GM08714 (cell line): ENCODE results near the gene DOCK1.

Source experiments
- H3K4me3 ChIP-seq: fragments of 200-500 bp; sonication (Bioruptor generic); 2 replicates; pipeline ENCODE4 v1.5.1; 2014; ENCODE audit warnings: mild to moderate bottlenecking, low read length, inconsistent platforms
- ZNF274 ChIP-seq: IDR thresholded peaks from 2 replicates; pipeline ENCODE4 v1.6.1; 2012; ENCODE audit warnings: mild to moderate bottlenecking, low read depth, low read length

DOCK1 gene

GRCh38 chr10:127415116-127415515, 509.9 kb downstream of the DOCK1 start:
- no peak for TF ChIP-seq ZNF274
- no peak overlapping the region for H3K4me3 ChIP-seq

GRCh38 chr10:127415901-127416581, 510.8 kb downstream of the DOCK1 start:
- TF ChIP-seq ZNF274, result no peak

GRCh38 chr10:127417031-127417430, 511.8 kb downstream of the DOCK1 start:
- no peak overlapping the region for H3K4me3 ChIP-seq
- no peak for TF ChIP-seq ZNF274

More at GRCh38 chr10:127415901-127416581, 510.8 kb downstream of the DOCK1 start:
- H3K4me3 ChIP-seq, result no peak overlapping the region

DNA sequence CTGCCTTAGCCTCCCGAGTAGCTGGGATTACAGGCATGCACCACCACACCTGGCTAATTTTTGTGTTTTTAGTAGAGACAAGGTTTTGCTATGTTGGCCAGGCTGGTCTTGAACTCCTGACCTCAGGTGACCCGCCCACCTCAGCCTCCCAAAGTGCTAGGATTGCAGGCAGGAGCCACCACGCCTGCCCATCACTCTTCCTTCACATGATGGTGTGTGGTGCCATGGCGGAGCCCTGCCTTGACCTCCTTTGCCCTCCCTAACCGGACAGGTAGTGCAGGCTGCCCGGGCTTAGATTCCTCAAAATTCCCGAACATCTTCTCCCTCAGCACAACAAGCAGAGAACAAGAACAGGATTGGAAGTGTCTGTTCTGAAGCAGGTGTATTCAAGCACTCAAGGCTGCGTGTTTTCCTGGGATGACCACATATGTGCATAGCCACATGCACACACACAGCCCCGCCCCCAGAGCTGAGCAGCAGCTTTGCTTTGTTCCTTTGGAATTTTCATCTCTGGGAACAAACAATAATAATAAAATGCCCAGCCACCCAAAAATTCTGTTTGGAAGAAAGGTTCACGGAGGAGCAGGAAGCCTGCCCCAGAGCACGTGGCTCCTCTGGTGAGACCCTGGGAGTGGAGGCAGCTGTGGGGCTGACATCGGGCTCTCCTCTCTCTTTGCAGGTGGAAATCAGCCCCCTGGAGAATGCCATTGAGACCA, 512.6 kb downstream of the DOCK1 start:
- H3K4me3 ChIP-seq, result no peak overlapping the region
- TF ChIP-seq ZNF274, result no peak

DNA sequence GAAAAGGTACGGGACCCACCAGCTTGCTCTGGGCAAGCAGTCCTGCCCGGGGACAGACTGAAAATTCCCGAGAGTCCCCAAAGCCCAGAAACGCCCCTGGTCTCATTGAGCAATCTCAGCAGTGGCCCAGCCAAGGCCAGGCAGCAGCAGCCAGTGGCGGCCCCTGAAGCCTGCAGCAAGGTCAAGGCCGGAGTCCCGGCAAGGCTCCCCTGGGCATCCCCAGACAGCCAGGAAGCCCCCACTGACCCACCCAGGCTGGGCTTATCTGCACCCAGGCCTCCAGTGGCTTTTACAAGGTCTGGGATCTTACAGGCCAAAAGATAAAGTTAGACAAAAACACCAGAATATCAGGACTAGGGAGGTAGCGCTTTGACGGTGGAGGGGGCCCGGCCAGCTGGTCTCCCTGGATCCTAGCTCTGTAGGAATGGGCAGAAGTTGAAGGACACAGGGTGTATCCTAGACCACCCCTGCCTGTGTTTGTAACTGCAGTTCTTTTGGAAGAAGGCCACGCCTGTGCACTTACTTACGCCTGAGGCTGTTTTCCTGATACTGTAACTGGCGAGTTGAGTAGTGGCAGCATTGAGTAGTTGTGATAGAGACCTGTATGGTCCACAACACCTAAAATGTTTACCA, 513.4 kb downstream of the DOCK1 start:
- no peak overlapping the region for H3K4me3 ChIP-seq
- no peak for TF ChIP-seq ZNF274

DNA sequence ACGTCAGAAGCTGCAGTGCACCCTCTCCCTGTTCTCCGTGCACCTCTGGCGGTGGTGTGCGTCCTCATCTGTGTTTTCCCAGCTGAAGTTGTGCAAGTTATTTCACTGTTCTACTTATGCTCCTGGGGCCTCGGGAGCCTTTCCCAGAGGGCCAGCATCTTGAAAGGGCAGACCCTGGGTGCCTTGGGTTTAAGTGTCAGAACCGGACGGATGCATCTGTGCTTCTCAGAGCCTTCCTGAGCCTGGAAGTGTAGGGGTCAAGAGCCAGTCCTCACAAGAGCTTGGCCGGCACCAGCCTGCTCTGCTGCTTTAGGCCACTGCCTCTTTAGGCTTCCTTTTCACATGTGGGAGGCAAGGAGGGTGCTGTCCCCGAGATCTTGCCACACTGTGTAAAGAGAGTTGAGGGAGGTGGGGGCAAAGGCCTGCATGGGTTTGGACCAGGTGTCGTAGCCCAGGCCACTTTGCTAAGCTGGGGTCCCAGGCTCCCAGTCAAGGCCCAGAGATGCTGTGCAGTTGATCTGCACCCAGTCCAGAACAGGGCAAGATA, 515.0 kb downstream of the DOCK1 start:
- TF ChIP-seq ZNF274, result no peak
- H3K4me3 ChIP-seq, result no peak overlapping the region

GRCh38 chr10:127423218-127423915, 518.1 kb downstream of the DOCK1 start:
- TF ChIP-seq ZNF274, result no peak

DNA sequence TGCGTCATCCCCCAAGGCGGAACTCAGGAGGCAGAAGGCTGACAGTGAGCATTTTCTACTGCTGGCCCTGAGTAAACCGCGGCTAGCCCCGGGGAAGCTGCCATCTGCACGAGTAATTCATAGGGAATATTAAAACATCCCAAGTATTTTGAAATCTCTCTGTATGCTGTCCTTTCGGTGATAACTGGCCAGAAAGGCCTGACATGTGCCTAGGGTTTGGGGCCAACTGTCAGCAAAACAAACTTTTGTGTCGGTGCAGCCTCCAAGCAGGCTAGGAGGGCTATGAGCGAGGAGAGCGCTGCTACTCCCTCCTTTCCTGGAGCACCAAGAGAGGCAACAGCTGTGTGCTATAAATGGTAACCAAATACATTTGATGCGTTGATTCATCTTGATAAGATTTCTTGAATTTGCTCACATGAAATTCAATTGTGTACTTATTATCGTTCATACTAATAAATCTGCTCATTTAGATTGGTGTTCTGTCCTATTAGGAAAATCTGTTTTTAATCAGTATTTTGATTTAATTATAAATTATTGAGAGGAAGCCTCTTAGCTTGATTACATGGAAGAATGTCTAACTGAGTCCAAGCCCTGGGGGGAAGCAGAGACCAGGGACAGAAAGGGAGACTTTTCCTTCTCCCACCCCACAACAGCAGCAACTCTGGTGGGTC, 519.5 kb downstream of the DOCK1 start:
- TF ChIP-seq ZNF274, result no peak
- H3K4me3 ChIP-seq, result no peak overlapping the region

More at GRCh38 chr10:127423218-127423915, 518.1 kb downstream of the DOCK1 start:
- no peak overlapping the region for H3K4me3 ChIP-seq

- TF ChIP-seq ZNF274, result no peak
- no peak overlapping the region for H3K4me3 ChIP-seq
Observed at GRCh38 chr10:127426746-127427145, 521.5 kb downstream of the DOCK1 start.

DNA sequence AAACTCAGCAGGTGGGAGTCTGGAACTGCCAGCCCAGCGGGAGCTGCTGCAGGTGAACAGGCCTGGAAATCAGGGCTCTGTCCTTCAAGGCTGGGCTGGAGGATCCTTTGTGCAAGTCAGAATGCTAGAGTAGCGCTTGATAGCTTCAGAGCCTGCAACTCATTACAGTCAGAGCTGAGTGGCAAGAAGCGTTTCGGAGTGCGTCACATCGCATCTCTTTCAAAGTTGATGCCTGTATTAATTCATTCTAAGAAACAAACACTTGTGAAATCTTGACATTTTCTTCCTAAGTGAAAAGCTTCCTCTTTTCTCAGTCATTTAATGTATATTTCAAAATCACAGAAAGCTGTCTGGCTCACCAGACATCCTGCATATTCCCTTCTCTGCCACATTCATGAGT, 522.7 kb downstream of the DOCK1 start:
- TF ChIP-seq ZNF274, result no peak
- no peak overlapping the region for H3K4me3 ChIP-seq

- no peak overlapping the region for H3K4me3 ChIP-seq
- TF ChIP-seq ZNF274, result no peak
Observed at GRCh38 chr10:127428385-127428980, 523.3 kb downstream of the DOCK1 start.

DNA sequence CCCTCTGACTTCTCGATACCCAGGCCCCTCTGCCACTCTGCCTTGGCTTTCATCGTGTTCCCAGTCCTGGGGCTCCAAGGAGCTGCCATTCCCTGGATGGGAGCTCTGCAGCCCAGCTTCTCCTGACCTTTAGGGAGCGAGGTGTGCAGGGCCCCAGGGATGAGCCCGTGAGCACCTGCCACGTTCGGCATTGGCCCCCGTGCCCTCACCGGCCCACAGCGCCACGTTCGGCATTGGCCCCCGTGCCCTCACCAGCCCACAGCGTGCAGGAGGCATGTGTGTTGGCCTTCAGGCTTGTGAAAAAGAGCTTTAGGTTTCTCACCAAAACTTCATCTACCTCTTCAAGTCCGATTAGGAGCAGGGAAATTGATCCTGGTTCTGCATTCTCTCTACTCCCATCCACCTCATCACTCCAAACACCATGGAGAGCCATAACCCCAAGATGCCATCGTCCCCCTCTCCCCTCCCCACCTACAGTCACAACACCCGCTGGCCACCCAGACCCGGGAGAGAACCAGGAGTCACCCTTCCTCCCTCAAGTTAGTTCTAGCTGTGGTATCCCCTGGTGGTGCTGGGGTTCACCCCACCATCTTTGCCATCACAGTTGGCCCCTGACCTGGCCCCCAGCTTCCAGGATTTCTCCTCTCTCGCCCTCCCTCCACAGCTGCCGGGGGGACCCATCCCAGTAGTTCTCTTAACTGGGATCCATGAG, 524.5 kb downstream of the DOCK1 start:
- no peak for TF ChIP-seq ZNF274
- no peak overlapping the region for H3K4me3 ChIP-seq

GRCh38 chr10:127431525-127431924, 526.3 kb downstream of the DOCK1 start:
- H3K4me3 ChIP-seq, result no peak overlapping the region
- no peak for TF ChIP-seq ZNF274
